Natural killer cell (primary cell): ENCODE data around the gene ABHD11. TPM values are rescaled to one million over a fixed set of nuclear protein-coding genes. Genes with fewer than 3 reads are reported as not detected.

Experiments used
- ATAC-seq, 3 donors: fragments of 150-1000 bp in 2 of 3; fragments of 200-7000 bp in 1 of 3; cut with Tn5 transposase; 1 replicate in 1 of 3; 2 replicates in 2 of 3; pipeline ENCODE4 v1.10.0; 2021; ENCODE audit warnings: mild to moderate bottlenecking in 2 of 3, moderate library complexity in 2 of 3
- DNase-seq, 2 donors: peaks; one replicate each; pipeline versions ENCODE4 v3.0.0 to v3.0.0-alpha.2; 2013 to 2021; ENCODE audit warnings: mixed read lengths in 1 of 2
- H3K27ac ChIP-seq: one replicate; pipeline ENCODE4 v1.5.1; 2013; ENCODE audit warnings: mild to moderate bottlenecking, low read length
- H3K27me3 ChIP-seq: one replicate; pipeline ENCODE4 v1.6.1; 2013; ENCODE audit warnings: low read length; ENCODE audit not compliant: control insufficient read depth, insufficient read depth
- H3K36me3 ChIP-seq: one replicate; pipeline ENCODE4 v1.6.1; 2013; ENCODE audit warnings: low read length; ENCODE audit not compliant: control insufficient read depth, insufficient read depth
- H3K4me1 ChIP-seq: one replicate; pipeline ENCODE4 v1.6.1; 2013; ENCODE audit warnings: low read length; ENCODE audit not compliant: control insufficient read depth, insufficient read depth
- H3K4me3 ChIP-seq: one replicate; pipeline ENCODE4 v1.5.1; 2013; ENCODE audit warnings: low read length
- H3K9me3 ChIP-seq: one replicate; pipeline ENCODE4 v1.6.1; 2013; ENCODE audit warnings: low read length; ENCODE audit not compliant: control insufficient read depth, insufficient read depth
- H3K27ac Mint-ChIP-seq, 2 donors: one replicate each; pipeline ENCODE4 v1.8.0; 2022; ENCODE audit warnings: mild to moderate bottlenecking in 2 of 2, mixed read lengths in 2 of 2, moderate library complexity in 1 of 2
- H3K27me3 Mint-ChIP-seq, 2 donors: one replicate each; pipeline ENCODE4 v1.8.0; 2022; ENCODE audit warnings: low read depth in 2 of 2, mixed read lengths in 2 of 2
- H3K36me3 Mint-ChIP-seq: one replicate; pipeline ENCODE4 v1.8.0; 2022; ENCODE audit warnings: mixed read lengths
- H3K4me1 Mint-ChIP-seq, 2 donors: one replicate each; pipeline ENCODE4 v1.8.0; 2022; ENCODE audit warnings: mixed read lengths in 2 of 2
- H3K4me3 Mint-ChIP-seq: one replicate; pipeline ENCODE4 v1.8.0; 2022; ENCODE audit warnings: mild to moderate bottlenecking, moderate library complexity, mixed read lengths
- H3K9me3 Mint-ChIP-seq, 2 donors: one replicate each; pipeline ENCODE4 v1.8.0; 2022; ENCODE audit warnings: mixed read lengths in 2 of 2
- WGBS: methylation state at CpG from one replicate; pipeline ENCODE4 v1.1.7; 2013; ENCODE audit warnings: missing lambda C conversion rate; ENCODE audit not compliant: insufficient coverage; 5-methylcytosine and 5-hydroxymethylcytosine counted together
- intact Hi-C: fragments of 100-400 bp; cut with micrococcal nuclease; formaldehyde crosslinking; loops from one replicate; pipeline ENCODE4 v1.14.2; 2022
- total RNA-seq, 4 donors: library from RNA; stranded (reverse); fragments of 120-200 nt in 1 of 4; gene quantifications; one replicate each; pipeline versions ENCODE4 v1.2.3 to v1.2.4, GENCODE V29; 2013 to 2022
- TF ChIP-seq, protein P1 (sequence below): fragments of 200-600 bp; IDR thresholded peaks from one replicate; pipeline ENCODE4 v1.8.0; 2022; ENCODE audit warnings: antibody characterized with exemption

The ABHD11 gene
- total RNA-seq, 3 donors from 2014 or later (not counting 1 experiment from before 2014, with no cell fraction given) = 14.7 to 23.7 (median 20.0) TPM

DNA sequence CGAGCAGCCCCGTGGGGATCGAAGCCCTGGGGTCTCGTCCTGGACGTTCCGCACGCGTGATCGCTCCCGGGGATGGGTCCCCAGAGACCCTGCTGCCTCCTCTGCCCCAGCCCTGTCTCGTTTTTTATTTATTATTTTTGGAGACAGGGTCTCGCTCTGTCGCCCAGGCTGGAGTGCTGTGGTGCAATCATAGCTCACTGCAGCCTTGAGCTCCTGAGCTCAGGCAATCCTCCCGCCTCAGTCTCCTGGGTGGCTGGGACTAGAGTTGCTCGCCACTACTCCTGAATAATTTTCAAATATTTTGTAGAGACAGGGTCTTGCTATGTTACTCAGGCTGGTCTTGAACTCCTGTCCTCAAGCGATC is 18.8 kb downstream of the ABHD11 start:
- H3K9me3 ChIP-seq = no peaks in the 10 kb centered on the region
- Mint-ChIP-seq H3K9me3 (no peaks in the 10 kb centered on the region), H3K36me3 (no peaks in the 10 kb centered on the region), H3K4me1 (peaks cover 24 to 31% of the 10 kb centered on the region in 2 donors), H3K27ac (peak overlapping the region; percentile 26 to 28), H3K27me3 (peaks cover 0 to 3% of the 10 kb centered on the region in 2 donors), H3K4me3 (peak overlapping the region; percentile 83)
- no peaks in the 10 kb centered on the region for H3K27me3 ChIP-seq
- no peak overlapping the region for H3K27ac ChIP-seq
- no peaks in the 10 kb centered on the region for H3K36me3 ChIP-seq
- H3K4me3 ChIP-seq = no peak overlapping the region
- intact Hi-C loops = loop anchor here (2.0 to 5.0 kb wide), 2 partner anchors 19 to 37 kb away; partner anchors contain the start of genes ABHD11, BUD23 and DNAJC30
- ATAC-seq (no peak), DNase-seq (no peak)
- TF ChIP-seq, protein P1, sequence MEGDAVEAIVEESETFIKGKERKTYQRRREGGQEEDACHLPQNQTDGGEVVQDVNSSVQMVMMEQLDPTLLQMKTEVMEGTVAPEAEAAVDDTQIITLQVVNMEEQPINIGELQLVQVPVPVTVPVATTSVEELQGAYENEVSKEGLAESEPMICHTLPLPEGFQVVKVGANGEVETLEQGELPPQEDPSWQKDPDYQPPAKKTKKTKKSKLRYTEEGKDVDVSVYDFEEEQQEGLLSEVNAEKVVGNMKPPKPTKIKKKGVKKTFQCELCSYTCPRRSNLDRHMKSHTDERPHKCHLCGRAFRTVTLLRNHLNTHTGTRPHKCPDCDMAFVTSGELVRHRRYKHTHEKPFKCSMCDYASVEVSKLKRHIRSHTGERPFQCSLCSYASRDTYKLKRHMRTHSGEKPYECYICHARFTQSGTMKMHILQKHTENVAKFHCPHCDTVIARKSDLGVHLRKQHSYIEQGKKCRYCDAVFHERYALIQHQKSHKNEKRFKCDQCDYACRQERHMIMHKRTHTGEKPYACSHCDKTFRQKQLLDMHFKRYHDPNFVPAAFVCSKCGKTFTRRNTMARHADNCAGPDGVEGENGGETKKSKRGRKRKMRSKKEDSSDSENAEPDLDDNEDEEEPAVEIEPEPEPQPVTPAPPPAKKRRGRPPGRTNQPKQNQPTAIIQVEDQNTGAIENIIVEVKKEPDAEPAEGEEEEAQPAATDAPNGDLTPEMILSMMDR = no peak
- peaks cover 42% of the 10 kb centered on the region for H3K4me1 ChIP-seq
- WGBS = 11% methylated on average over 16 of the region's 16 CpGs

DNA sequence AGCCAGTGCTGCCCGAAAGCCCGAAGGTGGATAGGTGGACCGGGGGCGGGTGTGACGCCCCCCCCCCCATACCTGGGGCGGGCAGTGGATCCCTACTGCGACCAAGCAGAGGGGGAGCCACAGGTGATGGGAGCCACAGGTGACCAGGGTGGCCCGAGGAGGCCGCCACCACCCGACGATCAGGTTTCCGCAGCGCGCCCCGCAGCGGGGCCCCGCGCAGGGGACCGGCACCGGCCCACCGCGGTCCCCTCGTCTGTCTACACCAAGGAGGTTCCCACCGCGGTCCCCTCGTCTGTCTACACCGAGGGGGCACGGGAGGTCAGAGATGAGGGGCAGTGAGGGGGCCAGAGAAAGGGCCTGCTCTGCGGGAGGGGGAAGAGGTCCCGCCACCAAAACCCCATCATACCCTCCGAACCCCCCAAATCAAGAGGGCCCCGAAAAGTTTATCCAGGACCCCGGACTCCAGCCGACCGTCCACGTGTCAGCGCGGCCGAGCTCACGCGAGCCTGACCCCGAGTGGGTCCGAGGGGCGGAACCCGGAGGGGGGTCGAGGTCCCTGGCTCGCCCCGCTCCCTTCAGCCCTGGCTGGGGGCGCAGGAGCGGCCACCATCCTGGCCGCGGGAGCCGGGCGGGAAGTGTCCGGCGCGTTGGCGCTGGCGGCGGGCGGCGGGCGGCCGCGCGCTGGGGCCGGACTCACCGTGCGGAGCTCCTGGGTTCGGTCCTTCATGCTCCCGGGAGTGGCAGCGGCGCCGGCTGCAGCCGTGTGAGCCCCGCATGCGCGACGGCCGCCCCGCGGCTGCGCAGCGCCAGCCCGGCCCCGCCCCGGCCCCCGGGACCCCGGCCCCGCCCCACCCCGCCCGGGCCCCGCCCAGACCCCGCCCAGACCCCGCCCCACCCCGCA is 19.4 kb downstream of the ABHD11 start, which contains the start of gene STX1A:
TSS of gene STX1A (minus strand) at position 765 of the 901 bp plus-strand sequence. CDS start at position 727, 38 bp downstream.
- TF ChIP-seq, protein P1 = no peak
- Mint-ChIP-seq H3K36me3 (no peaks in the 10 kb centered on the region), H3K9me3 (no peaks in the 10 kb centered on the region), H3K27me3 (no peaks in the 10 kb centered on the region), H3K4me3 (peak within 1 kb of the TSS; percentile 94), H3K27ac (peak within 1 kb of the TSS; percentile 26 to 92), H3K4me1 (peaks cover 24 to 31% of the 10 kb centered on the region in 2 donors)
- Histone ChIP-seq H3K4me3 (peak within 1 kb of the TSS; percentile 65), H3K9me3 (no peaks in the 10 kb centered on the region), H3K27ac (peak within 1 kb of the TSS; percentile 65), H3K36me3 (no peaks in the 10 kb centered on the region), H3K4me1 (peaks cover 42% of the 10 kb centered on the region), H3K27me3 (no peaks in the 10 kb centered on the region)
- 1% methylated on average over 85 of the region's 96 CpGs for WGBS
- intact Hi-C loops = loop anchor here (2.0 to 5.0 kb wide), 2 partner anchors 20 to 37 kb away; partner anchors contain the start of genes ABHD11, BUD23 and DNAJC30
- ATAC-seq (peak; percentile 72 to 86 (median 79)), DNase-seq (peak; percentile 63 to 89)

DNA sequence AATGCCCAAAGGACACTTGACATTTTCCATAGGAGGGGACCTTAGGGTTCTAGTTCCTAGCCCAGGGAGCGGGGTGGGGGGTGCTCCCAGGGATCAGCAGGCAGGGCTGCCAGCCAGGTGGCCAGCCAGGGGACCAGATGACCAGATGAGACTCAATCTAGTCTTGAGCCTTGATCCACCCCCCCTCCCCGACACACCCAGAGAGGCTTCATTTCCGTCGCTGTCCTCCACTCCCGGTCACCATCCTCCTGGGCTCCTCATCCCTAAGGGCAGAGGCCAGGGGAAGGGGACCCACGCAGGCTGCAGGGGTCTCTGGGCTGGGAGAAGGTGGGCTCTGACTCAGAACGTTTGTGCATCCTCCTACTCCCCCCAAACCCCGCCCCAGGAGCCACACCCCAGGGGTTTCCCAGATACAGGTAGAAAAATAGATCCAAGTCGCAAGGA is 20.1 kb downstream of the ABHD11 start:
- Mint-ChIP-seq H3K27ac (peak overlapping the region; percentile 85 to 92), H3K36me3 (no peaks in the 10 kb centered on the region), H3K9me3 (no peaks in the 10 kb centered on the region), H3K27me3 (no peaks in the 10 kb centered on the region), H3K4me1 (peaks cover 24 to 31% of the 10 kb centered on the region in 2 donors), H3K4me3 (peak overlapping the region; percentile 94)
- Histone ChIP-seq H3K4me3 (peak overlapping the region; percentile 65), H3K4me1 (peaks cover 42% of the 10 kb centered on the region), H3K9me3 (no peaks in the 10 kb centered on the region), H3K27ac (peak overlapping the region; percentile 65), H3K27me3 (no peaks in the 10 kb centered on the region), H3K36me3 (no peaks in the 10 kb centered on the region)
- WGBS = 12% methylated on average over 6 of the region's 9 CpGs
- DNase-seq (peak in 1 of 2 donors; percentile 45), ATAC-seq (peak in 1 of 3 donors; percentile 2)
- intact Hi-C loops = loop anchor here (2.0 to 5.0 kb wide), 2 partner anchors 20 to 36 kb away; partner anchors contain the start of genes ABHD11, BUD23 and DNAJC30
- TF ChIP-seq, protein P1 = no peak
